ENCODE data around the gene TMEM128.
A peak's percentile ranks its signal among the peaks of the same experiment; 100 is the strongest.
"Not testable (repeated sequence)": the region's sequence is repeated elsewhere in the genome, so short reads cannot be mapped to it uniquely, and the experiment has no call there.

The TMEM128 gene

GRCh38 chr4:4254666-4255065 is 6.6 kb upstream of the TMEM128 start:
- no peak for DNase-seq (ENCODE audit: low read depth)

- DNase-seq (ENCODE audit: low read depth), result no peak
Measured at GRCh38 chr4:4254199-4254598, 6.2 kb upstream of the TMEM128 start.

- no peak for DNase-seq (ENCODE audit: low read depth)
Measured at GRCh38 chr4:4249866-4250265, 1.8 kb upstream of the TMEM128 start.

DNA sequence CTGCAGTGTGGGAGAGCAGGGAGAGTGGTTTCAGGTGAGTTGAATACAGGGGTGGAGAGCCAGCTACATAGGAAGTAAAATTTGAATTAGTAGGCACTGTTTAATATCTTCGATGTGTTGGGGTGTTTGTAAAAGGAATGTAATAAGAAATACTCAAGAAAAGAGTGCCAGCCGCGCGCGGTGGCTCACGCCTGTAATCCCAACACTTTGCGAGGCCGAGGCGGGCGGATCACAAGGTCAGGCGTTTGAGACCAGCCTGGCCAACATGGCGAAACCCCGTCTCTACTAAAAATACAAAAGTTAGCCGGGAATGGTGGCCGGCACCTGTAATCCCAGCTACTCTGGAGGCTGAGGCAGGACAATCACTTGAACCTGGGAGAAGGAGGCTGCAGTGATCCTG is 1.3 kb upstream of the TMEM128 start:
- not testable (repeated sequence) for DNase-seq (ENCODE audit: low read depth)

- DNase-seq (ENCODE audit: low read depth), result peak; percentile 12
Measured at GRCh38 chr4:4248885-4249203, 821 bp upstream of the TMEM128 start.

- no peak for DNase-seq (ENCODE audit: low read depth)
Measured at GRCh38 chr4:4247696-4248028, 361 bp downstream of the TMEM128 start.

DNA sequence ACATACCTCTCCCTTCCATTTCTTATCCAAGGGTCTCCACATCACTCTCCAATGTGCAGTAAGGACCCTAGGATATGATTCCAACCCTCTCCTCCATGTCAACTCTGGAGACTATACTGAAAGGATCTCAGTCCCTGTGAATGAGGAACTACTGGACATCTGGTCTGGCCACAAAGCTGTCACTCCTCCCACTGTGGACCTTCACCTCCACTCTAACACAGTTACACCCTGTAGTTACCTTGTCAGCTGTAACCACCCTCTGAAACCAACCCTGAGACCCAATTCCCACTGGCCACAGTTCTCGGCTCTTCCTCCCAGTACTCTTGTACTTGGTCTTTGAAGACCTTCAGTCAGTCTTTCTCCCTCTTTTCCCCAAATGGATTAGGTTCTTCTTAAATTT is 2.9 kb downstream of the TMEM128 start:
- DNase-seq (ENCODE audit: low read depth), result no peak

- peak; percentile 9 for DNase-seq (ENCODE audit: low read depth)
Measured at GRCh38 chr4:4239551-4239950, 8.5 kb downstream of the TMEM128 start.

- DNase-seq (ENCODE audit: low read depth), result no peak
Measured at GRCh38 chr4:4233610-4234009, 14.4 kb downstream of the TMEM128 start.

DNA sequence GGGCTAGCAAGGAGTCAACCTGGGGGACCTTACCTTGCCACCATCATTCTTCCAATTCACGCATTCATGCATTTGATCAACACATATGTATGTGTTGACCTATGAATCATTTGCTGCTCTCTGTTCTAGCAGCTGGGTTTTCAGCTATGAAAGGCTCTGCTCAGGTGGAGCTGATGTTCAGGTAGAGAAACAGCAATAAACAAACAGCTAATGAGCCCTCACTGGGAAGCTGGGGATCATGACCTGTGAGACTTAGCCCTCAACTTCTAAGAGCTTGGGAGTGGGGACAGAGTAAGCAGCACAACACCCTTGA is 19.7 kb downstream of the TMEM128 start:
- DNase-seq (ENCODE audit: low read depth), result no peak

DNA sequence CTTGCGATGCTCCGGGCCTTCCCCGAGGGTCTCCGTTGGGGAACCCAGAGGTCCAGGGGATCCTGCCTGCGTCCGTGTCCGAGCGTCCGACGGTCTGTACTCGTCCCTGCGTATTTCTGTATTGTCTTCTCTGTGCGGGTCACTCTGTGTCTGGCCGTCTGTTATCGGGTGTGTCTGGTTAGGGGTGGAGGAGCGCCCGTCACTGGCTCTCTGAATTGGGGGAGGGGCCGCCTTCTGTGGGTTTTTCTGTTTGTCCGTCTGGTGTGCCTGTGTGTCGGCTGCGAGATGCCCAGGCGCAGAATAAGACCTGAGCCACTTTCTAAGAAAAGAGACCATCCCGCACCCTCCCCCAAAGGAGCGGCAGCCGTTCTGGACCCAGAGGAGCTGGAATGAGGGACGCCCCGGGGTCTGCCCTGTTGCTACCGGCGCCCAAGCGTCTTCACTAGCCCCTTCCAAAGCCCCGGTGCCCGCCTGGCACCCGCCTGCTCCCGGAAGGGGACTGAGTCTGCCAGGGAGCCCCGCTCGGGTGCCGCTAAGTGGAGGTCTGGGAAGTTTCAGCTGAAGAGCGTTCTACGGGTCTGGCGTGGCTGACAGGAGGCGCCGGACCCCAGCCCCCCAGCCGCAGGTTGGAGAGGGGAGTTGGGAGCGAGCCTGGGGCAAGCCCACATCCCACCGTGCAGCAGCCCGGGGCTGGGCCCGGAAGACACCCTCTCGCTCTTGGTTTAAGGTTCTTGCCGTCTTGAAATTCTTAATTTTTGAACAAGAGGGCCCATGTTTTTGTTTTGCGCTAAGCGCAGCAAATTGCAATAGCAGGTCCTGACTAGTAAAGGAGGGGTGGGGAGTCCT is 20.3 kb downstream of the TMEM128 start:
- no peak for DNase-seq (ENCODE audit: low read depth)

GRCh38 chr4:4226606-4227438 is 21.2 kb downstream of the TMEM128 start, which contains the start of gene OTOP1:
Gene OTOP1 (minus strand): TSS chr4:4226929. CDS start chr4:4226864, 65 bp downstream.
- DNase-seq (ENCODE audit: low read depth), result no peak

DNA sequence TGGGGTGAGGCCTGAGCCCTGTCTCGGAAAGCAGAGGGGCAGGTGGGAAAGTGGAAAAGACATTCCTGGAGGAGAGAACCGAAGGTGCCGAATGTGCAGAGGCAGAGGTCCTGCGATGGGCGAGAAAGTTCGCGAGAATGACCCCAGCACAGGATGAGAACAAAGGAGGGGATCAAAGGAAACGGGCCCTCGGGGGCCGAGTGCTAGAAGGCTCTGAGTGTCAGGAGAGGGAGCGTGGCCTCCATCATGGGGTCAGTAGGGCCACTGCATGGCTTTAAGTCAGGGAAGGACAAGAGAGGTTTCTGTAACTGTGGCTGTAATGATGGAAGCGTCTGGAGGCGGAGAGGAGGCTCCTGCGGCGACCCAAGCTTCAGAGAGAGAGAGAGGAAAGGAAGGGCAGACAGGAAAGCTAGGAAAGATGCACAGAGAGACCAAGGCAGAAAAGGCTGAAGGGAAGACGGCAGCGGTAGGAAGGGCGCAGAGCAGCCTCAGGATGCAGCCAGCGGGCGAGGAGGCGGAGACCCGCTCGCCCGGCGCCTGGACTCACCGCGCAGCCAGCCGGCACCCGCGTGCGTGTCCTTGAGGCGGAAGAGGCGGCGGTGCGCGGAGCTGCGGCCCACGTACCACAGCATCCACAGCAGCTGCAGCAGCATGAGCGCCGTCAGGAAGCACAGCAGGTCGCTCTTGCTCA is 22.0 kb downstream of the TMEM128 start:
- DNase-seq (ENCODE audit: low read depth), result peak; percentile 7

DNA sequence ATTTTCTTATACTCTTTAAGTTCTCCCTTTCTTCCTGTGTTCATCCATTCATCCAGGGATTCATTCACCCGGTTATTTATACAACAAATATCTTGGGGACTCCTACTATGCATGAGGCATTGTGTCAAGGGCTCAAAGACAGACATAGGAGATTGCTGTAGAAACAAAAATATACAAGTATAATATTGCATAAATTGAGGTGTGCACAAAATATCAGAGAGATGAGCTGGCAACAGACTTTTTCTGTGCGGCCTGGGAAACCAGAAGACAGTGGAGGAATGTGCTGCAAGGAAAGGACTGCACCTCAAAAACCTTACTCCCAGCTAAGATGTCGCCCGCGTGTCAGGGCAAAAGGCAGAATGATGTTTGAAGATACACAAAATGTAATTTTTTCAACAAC is 30.9 kb downstream of the TMEM128 start:
- peak; percentile 9 for DNase-seq (ENCODE audit: low read depth)

- DNase-seq (ENCODE audit: low read depth), result peak; percentile 63
Measured at GRCh38 chr4:4216648-4217047, 31.4 kb downstream of the TMEM128 start.

- not testable (repeated sequence) for DNase-seq (ENCODE audit: low read depth)
Measured at GRCh38 chr4:4213674-4214073, 34.3 kb downstream of the TMEM128 start.

DNA sequence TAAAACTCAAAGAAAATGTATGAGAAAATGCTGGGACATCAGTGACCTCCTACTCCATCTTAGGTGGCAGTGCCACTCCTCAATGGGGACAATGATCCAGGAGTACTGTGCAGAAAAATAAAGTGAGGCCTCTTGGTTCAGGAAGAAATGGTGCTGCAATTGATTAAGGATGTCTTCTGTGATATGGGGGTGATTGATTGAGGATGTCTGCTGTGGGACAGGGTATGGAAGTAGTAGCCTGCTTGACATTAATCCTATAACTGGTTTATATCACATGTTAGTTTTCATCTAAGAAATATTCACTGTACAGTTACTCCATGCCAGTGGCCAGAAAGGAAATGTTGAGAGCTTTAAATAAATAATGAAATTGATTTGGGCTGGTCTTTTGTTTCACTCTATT is 41.8 kb downstream of the TMEM128 start:
- no peak for DNase-seq (ENCODE audit: low read depth)

- no peak for DNase-seq (ENCODE audit: low read depth)
Measured at GRCh38 chr4:4204401-4204745, 43.6 kb downstream of the TMEM128 start.

DNA sequence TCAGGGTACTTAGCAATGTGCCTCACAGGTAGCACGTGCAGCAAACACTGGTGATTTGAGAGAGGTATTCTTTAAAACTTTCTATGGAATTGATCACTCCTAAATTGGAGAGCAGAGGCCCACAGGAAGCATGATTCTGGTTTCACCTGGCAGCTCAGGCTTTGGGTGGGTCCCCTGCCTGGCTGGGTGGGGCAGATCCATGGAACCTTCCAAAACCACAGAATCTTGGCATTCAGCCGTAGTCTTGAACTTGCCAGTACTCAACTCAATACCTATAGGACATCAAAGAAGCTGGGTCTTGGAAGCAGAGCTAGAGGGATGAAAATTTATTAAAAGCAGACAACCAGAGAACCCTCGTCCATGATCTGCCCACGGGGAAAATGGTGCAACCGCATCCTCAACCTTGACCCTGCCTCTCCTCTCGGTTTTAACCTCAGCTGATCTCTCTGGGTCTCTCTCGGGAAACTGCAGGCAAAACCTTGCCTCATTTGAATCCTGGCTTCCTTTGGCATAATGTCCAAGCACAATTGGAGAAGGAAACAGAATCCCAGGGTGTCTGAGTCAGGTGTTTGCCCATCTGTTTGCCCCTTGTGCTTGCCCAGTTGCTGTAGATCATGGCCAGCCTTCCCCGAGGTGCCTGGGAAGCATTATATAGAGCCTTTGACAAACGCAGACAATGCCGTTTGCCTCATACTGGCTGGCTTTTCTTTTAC is 44.2 kb downstream of the TMEM128 start:
- DNase-seq (ENCODE audit: low read depth), result no peak

GRCh38 chr4:4202510-4202909 is 45.5 kb downstream of the TMEM128 start:
- DNase-seq (ENCODE audit: low read depth), result no peak

DNA sequence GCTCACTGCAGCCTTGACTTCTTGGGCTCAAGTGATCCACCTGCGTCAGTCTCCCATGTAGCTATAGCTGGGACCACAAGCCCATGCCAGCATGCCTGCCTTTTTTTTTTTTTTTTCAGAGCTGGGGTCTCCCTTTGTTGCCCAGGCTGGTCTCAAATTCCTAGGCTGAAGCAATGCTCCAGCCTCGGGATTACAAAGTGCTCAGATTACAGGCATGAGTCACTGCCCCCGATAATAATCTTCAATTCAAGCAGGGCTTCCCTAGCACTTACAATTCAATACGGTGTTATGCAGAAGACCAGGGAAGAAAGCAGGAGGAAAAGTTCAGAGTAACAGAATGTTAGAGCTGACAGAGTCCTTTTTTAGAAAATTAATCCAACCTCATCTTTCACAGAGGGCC is 47.4 kb downstream of the TMEM128 start:
- peak; percentile 13 for DNase-seq (ENCODE audit: low read depth)

DNA sequence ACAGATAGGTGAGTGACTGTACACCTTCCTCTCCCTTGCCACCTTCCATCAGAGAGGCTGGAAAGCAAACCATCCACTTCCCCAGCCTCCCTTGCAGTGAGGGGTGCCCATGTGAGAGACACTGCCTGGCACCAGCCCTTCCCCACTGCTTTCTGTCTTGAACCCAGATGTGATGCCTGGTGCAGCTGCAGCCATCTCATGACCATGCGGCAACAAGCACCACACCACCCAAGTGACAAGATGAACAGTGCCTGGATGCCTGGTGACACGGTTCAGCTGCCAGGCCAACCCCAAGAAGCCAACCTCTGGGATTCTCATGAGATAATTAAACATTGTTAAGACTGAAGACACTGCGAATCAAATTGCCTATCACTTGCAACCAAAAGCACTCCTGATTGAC is 52.7 kb downstream of the TMEM128 start:
- DNase-seq (ENCODE audit: low read depth), result no peak
